Pancreas (tissue), 10 donors: ENCODE results near the gene PTGER1. TPM values are rescaled to one million over a fixed set of nuclear protein-coding genes. Genes with fewer than 3 reads are reported as not detected.

Experiments used
- ATAC-seq, 4 donors: fragments of 200-7000 bp; cut with Tn5 transposase; one replicate each; pipeline versions ENCODE4 v1.8.0 to v1.9.1; 2020; ENCODE audit warnings: mild to moderate bottlenecking in 4 of 4, moderate library complexity in 4 of 4
- DNase-seq, 6 donors: peaks; one replicate each; pipeline ENCODE4 v3.0.0-alpha.2; 2020
- FAIRE-seq: peaks from 2 replicates; lab custom pipeline; 2012; peaks lifted over from hg19 to GRCh38; lab: Jason Lieb, UNC
- H3K27ac ChIP-seq, 4 donors: fragments of 200-600 bp; sonication (generic); 1 replicate in 3 of 4; 2 replicates in 1 of 4; pipeline versions ENCODE4 v1.5.0 to v1.8.0; 2020
- H3K27me3 ChIP-seq, 4 donors: fragments of 200-600 bp; one replicate each; pipeline ENCODE4 v1.8.0; 2021
- H3K36me3 ChIP-seq, 3 donors: fragments of 200-600 bp; sonication (generic) in 1 of 3; one replicate each; pipeline versions ENCODE4 v1.5.0 to v1.8.0; 2020 to 2021
- H3K4me1 ChIP-seq, 3 donors: fragments of 200-600 bp; one replicate each; pipeline ENCODE4 v1.8.0; 2021
- H3K4me3 ChIP-seq, 4 donors: fragments of 200-600 bp; sonication (generic) in 2 of 4; one replicate each; pipeline versions ENCODE4 v1.5.0 to v1.8.0; 2020 to 2021
- H3K9me3 ChIP-seq, 4 donors: fragments of 200-600 bp; one replicate each; pipeline ENCODE4 v1.8.0; 2021
- CTCF ChIP-seq, 4 donors: fragments of 200-600 bp; sonication (generic) in 3 of 4; IDR thresholded peaks; one replicate each; pipeline versions ENCODE4 v1.5.0 to v1.8.0; 2021; ENCODE audit warnings: antibody characterized with exemption in 4 of 4
- WGBS, 2 donors: extraction: QIAGEN DNeasy Blood & Tissue Kit; methylation state at CpG; one replicate each; pipeline ENCODE4 v1.1.7; 2013; 5-methylcytosine and 5-hydroxymethylcytosine counted together
- intact Hi-C, 3 donors: fragments of 100-400 bp; cut with DNase I; formaldehyde crosslinking; loops; one replicate each; pipeline versions ENCODE4 v1.11.1 to v1.14.2; 2022
- polyA plus RNA-seq, 2 donors: library from polyadenylated mRNA; stranded (reverse); fragments of 200-250 nt; gene quantifications; one replicate each; pipeline ENCODE4 v1.2.3, GENCODE V29; 2013
- total RNA-seq, 6 donors: library from RNA; stranded (reverse); fragmentation: NEBNext Ultra II Directional in 4 of 6; extraction: Animal tissue kit (Norgen Biotek cat#: 25700) in 4 of 6; gene quantifications; one replicate each; pipeline versions ENCODE4 v1.2.1 to v1.2.4, GENCODE V29; 2021 to 2023
- donor health status: healthy with polysubstance abuse.
- donor health status: DM: no; HTN: no; CAD: no; lungs with moderate emphysema.
- donor health status: DM: no; HTN: no; CAD: no.
- donor health status: control.
- donor health status: control.
- donor health status: Bipolar disorder and iron deficiency.
- donor health status: DM: yes; HTN: yes; CAD: no.
- donor health status: DM: no; HTN: no; CAD: no.
- donor health status: DM: no; HTN: no; CAD: no.
- donor health status: DM: yes; HTN: yes; CAD: no.

PTGER1 gene
- total and polyA plus RNA-seq, 8 donors = 0.12 to 0.61 (median 0.28) TPM; not detected in 1

- intact Hi-C loops = no loop called here
- peaks cover 0 to 12% (median 2%) of the 10 kb centered on the region in 3 donors for H3K36me3 ChIP-seq
- H3K27ac ChIP-seq = peak within 1 kb of the TSS; percentile 98 to 100 (median 98)
- 1% methylated on average over 66 to 80 of the region's 82 CpGs for WGBS, 2 donors
- peaks cover 14 to 39% (median 34%) of the 10 kb centered on the region in 3 donors for H3K4me1 ChIP-seq
- peak within 1 kb of the TSS; percentile 43 to 95 (median 85) for H3K4me3 ChIP-seq
- ATAC-seq (peak; percentile 62 to 82 (median 70)), FAIRE-seq (no peak), DNase-seq (peak; percentile 78 to 92 (median 86))
- no peak for TF ChIP-seq CTCF (IDR thresholded peaks at IDR 0.05)
- no peaks in the 10 kb centered on the region for H3K9me3 ChIP-seq
- H3K27me3 ChIP-seq = no peaks in the 10 kb centered on the region
Measured at GRCh38 chr19:14517840-14518505, 42.8 kb upstream of the PTGER1 start, which contains the start of gene DNAJB1. TSS of gene DNAJB1 (minus strand) at chr19:14518397. CDS start at chr19:14518349, 48 bp downstream.

- H3K4me1 ChIP-seq = peaks cover 14 to 39% (median 34%) of the 10 kb centered on the region in 3 donors
- H3K27me3 ChIP-seq = no peaks in the 10 kb centered on the region
- intact Hi-C loops = no loop called here
- H3K36me3 ChIP-seq = peaks cover 0 to 12% (median 2%) of the 10 kb centered on the region in 3 donors
- FAIRE-seq (no peak), ATAC-seq (peak in 1 of 4 donors; percentile 4), DNase-seq (peak in 1 of 6 donors; percentile 87)
- 1% methylated on average over 27 to 32 of the region's 32 CpGs for WGBS, 2 donors
- TF ChIP-seq CTCF (IDR thresholded peaks at IDR 0.05) = no peak
- no peaks in the 10 kb centered on the region for H3K9me3 ChIP-seq
- peak overlapping the region; percentile 43 to 95 (median 85) for H3K4me3 ChIP-seq
- H3K27ac ChIP-seq = peak overlapping the region; percentile 98 to 100 (median 98)
Measured at GRCh38 chr19:14517446-14517839, 42.3 kb upstream of the PTGER1 start.

GRCh38 chr19:14516746-14517438, 41.7 kb upstream of the PTGER1 start:
- FAIRE-seq = no peak
- Histone ChIP-seq H3K4me3 (peak overlapping the region; percentile 43 to 95 (median 85)), H3K27ac (peak overlapping the region in 3 of 4 donors; percentile 98 to 100 (median 98)), H3K4me1 (peaks cover 14 to 39% (median 34%) of the 10 kb centered on the region in 3 donors), H3K36me3 (peaks cover 0 to 12% (median 2%) of the 10 kb centered on the region in 3 donors), H3K27me3 (no peaks in the 10 kb centered on the region), H3K9me3 (no peaks in the 10 kb centered on the region)
- DNase-seq = peak in 3 of 6 donors; percentile 29 to 67 (median 63)
- no peak for TF ChIP-seq CTCF (IDR thresholded peaks at IDR 0.05)
- intact Hi-C loops = no loop called here
- WGBS, 2 donors = 16 to 20% methylated on average over 22 of the region's 22 CpGs
- peak in 2 of 4 donors; percentile 0 to 1 for ATAC-seq

GRCh38 chr19:14516048-14516534, 40.9 kb upstream of the PTGER1 start:
- peaks cover 0 to 12% (median 2%) of the 10 kb centered on the region in 3 donors for H3K36me3 ChIP-seq
- H3K27ac ChIP-seq = peak overlapping the region in 2 of 4 donors; percentile 26 to 98
- no peaks in the 10 kb centered on the region for H3K9me3 ChIP-seq
- peaks cover 14 to 39% (median 34%) of the 10 kb centered on the region in 3 donors for H3K4me1 ChIP-seq
- FAIRE-seq = no peak
- DNase-seq = peak in 2 of 6 donors; percentile 52 to 65
- TF ChIP-seq CTCF (IDR thresholded peaks at IDR 0.05) = no peak
- intact Hi-C loops = no loop called here
- 59 to 68% methylated on average over 15 of the region's 15 CpGs for WGBS, 2 donors
- H3K27me3 ChIP-seq = no peaks in the 10 kb centered on the region
- peak overlapping the region in 2 of 4 donors; percentile 81 to 95 for H3K4me3 ChIP-seq
- ATAC-seq = no peak
